A549 (cell line): Measurements from ENCODE around the gene MTPN. TPM values are rescaled to one million over a fixed set of nuclear protein-coding genes. Genes with fewer than 3 reads are reported as not detected.

Experiments
- ATAC-seq, 2 experiments: fragments of 200-7000 bp in 1 of 2; fragments of >200 bp in 1 of 2; cut with Nextera tagmentation in 1 of 2; cut with Tn5 transposase in 1 of 2; 3 replicates each; pipeline versions ENCODE4 v1.8.0 to v1.9.1; 2018 to 2020; ENCODE audit warnings: mild to moderate bottlenecking in 1 of 2, moderate library complexity in 1 of 2
- CTCF ChIA-PET: fragments of 300-600 bp; sonication (Branson Sonifier 250); formaldehyde crosslinking; extraction: SDS; loops from one replicate; lab custom pipeline; 2021; ENCODE audit warnings: antibody characterized with exemption, inconsistent platforms; lab: Yijun Ruan, JAX
- POLR2A ChIA-PET: fragments of 350-600 bp; formaldehyde crosslinking; extraction: SDS; loops from one replicate; lab custom pipeline; 2021; ENCODE audit warnings: antibody characterized with exemption, inconsistent platforms; lab: Yijun Ruan, JAX
- DNase-seq, 2 experiments: peaks; one replicate each; pipeline versions ENCODE4 v3.0.0 to v3.0.0-alpha.2; 2011 to 2016; ENCODE audit warnings: low read depth in 1 of 2, low spot score in 1 of 2
- FAIRE-seq: peaks from 2 replicates; lab custom pipeline; 2011; peaks lifted over from hg19 to GRCh38; lab: Jason Lieb, UNC
- H3K27ac ChIP-seq, 2 experiments: fragments of >200 bp; sonication (Bioruptor Twin); formaldehyde crosslinking; 3 replicates each; pipeline ENCODE4 v1.5.1; 2016 to 2017
- H3K4me1 ChIP-seq: fragments of >200 bp; sonication (Bioruptor Twin); formaldehyde crosslinking; 3 replicates; pipeline ENCODE4 v1.6.1; 2016
- H3K4me2 ChIP-seq: fragments of >200 bp; sonication (Bioruptor Twin); formaldehyde crosslinking; 3 replicates; pipeline ENCODE4 v1.6.1; 2016
- H3K4me3 ChIP-seq: fragments of >200 bp; sonication (Bioruptor Twin); formaldehyde crosslinking; 3 replicates; pipeline ENCODE4 v1.5.1; 2016
- H3K9me3 ChIP-seq: fragments of >200 bp; sonication (Bioruptor Twin); formaldehyde crosslinking; 3 replicates; pipeline ENCODE4 v1.6.1; 2016
- EHF ChIP-seq: fragments of 250-450 bp; sonication (Bioruptor Pico); IDR thresholded peaks from 2 replicates; pipeline ENCODE4 v1.5.0; 2020; ENCODE audit warnings: mild to moderate bottlenecking
- ESRRA ChIP-seq: fragments of 150-350 bp; IDR thresholded peaks from 2 replicates; pipeline ENCODE4 v1.6.1; 2014; ENCODE audit warnings: mild to moderate bottlenecking, low read length, borderline replicate concordance
- FOXS1 ChIP-seq: fragments of 250-450 bp; sonication (Bioruptor Pico); IDR thresholded peaks from 2 replicates; pipeline ENCODE4 v1.5.0; 2020; ENCODE audit warnings: mild to moderate bottlenecking, moderate library complexity
- MYC ChIP-seq: IDR thresholded peaks from 2 replicates; pipeline ENCODE4 v1.6.1; 2012; ENCODE audit warnings: mild to moderate bottlenecking, inconsistent platforms, low read length, improper control_type of control experiment, borderline replicate concordance
- RFX5 ChIP-seq: fragments of 450-650 bp; IDR thresholded peaks from 2 replicates; pipeline ENCODE4 v1.7.1; 2014; ENCODE audit warnings: antibody characterized with exemption, mild to moderate bottlenecking, moderate library complexity
- SMC3 ChIP-seq: fragments of >200 bp; sonication (Bioruptor Twin); formaldehyde crosslinking; IDR thresholded peaks from 3 replicates; pipeline ENCODE4 v1.6.1; 2018; ENCODE audit warnings: inconsistent platforms
- WGBS: methylation state at CpG from one replicate; pipeline ENCODE4 v1.1.6; 2017; ENCODE audit errors: missing lambda C conversion rate; 5-methylcytosine and 5-hydroxymethylcytosine counted together
- polyA plus RNA-seq, 4 experiments: library from polyadenylated mRNA; depleted of rRNA in 3 of 4; stranded (reverse); fragments of >200 nt; fragmentation: RNase III in 1 of 4; extraction: RNeasy Plus Mini Kit Qiagen cat#74134 plus additional on column Dnase treatment in 1 of 4; gene quantifications; 2 replicates in 3 of 4; 3 replicates in 1 of 4; pipeline ENCODE4 v1.2.3, GENCODE V29; 2011 to 2017
- TF ChIP-seq, protein P1 (sequence below): IDR thresholded peaks from 2 replicates; pipeline ENCODE4 v1.6.1; 2012
- TF ChIP-seq, protein P2 (sequence below): IDR thresholded peaks from 2 replicates; pipeline ENCODE4 v1.6.1; 2012; ENCODE audit warnings: low read depth, borderline replicate concordance
- TF ChIP-seq, protein P3 (sequence below): fragments of >200 bp; sonication (Bioruptor Twin); formaldehyde crosslinking; IDR thresholded peaks from 3 replicates; pipeline ENCODE4 v1.5.1; 2016
- TF ChIP-seq, protein P4 (sequence below): fragments of >200 bp; sonication (Bioruptor Twin); formaldehyde crosslinking; IDR thresholded peaks from 3 replicates; pipeline ENCODE4 v1.6.1; 2016

Gene MTPN
- polyA plus RNA-seq, 2 of the 4 experiments (the other 2 are of a cell fraction), result 147 to 206 TPM

DNA sequence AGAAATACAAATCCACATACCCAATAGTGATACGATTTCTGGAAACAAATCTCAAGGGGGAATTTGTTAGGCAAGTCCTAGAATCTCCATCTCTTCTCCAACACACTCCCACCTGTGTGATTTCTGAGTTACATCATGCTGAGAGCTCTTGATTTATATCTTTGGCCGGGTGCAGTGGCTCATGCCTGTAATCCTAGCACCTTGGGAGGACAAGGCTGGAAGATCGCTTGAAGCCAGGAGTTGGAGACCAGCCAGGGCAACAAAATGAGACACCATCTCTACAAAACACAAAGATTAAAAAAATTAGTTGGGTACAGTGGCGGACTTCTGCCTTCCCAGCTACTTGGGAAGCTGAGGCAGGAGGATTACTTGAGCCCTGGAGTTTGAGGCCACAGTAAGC lies 1.5 kb upstream of the MTPN start:
- Histone ChIP-seq H3K4me1 (peaks cover 13% of the 10 kb centered on the region), H3K9me3 (no peaks in the 10 kb centered on the region), H3K27ac (no peak overlapping the region), H3K4me3 (no peak overlapping the region), H3K4me2 (no peak overlapping the region)
- DNase-seq (no peak), FAIRE-seq (no peak), ATAC-seq (no peak)
- ChIA-PET CTCF (interaction anchor here (0.5 to 1.7 kb wide), 2 partner anchors 11 to 622 kb away, joined by 3 to 4 read pairs; no protein-coding TSS in a partner anchor), POLR2A (no interaction called here)
- 73% methylated on average over 4 of the region's 4 CpGs for WGBS
- TF ChIP-seq, protein P1, sequence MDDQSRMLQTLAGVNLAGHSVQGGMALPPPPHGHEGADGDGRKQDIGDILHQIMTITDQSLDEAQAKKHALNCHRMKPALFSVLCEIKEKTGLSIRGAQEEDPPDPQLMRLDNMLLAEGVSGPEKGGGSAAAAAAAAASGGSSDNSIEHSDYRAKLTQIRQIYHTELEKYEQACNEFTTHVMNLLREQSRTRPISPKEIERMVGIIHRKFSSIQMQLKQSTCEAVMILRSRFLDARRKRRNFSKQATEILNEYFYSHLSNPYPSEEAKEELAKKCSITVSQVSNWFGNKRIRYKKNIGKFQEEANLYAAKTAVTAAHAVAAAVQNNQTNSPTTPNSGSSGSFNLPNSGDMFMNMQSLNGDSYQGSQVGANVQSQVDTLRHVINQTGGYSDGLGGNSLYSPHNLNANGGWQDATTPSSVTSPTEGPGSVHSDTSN, result no peak
- no peak for TF ChIP-seq FOXS1 (CRISPR knock-in tag)

DNA sequence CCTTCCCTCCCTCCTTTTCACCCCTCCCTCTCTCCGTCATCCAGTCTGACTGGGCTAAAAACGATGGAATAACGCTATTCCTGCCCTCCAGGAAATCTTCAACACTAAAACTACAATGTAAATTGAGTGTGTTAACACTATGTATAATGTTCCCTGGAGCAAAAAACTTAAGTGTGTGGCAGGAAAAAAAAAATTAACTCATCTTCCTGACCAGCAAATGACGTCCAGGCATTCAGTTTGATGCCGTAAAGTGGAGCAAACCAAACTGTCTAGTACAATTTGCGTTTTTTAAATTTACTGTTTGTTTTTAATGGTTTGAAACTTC lies 545 bp upstream of the MTPN start:
- WGBS, result 9% methylated on average over 6 of the region's 6 CpGs
- ChIA-PET POLR2A (interaction anchor here (1.7 kb wide), 1 partner anchor 315 kb away, joined by 6 read pairs; the partner anchor contains the start of gene STMP1), CTCF (no interaction called here)
- Histone ChIP-seq H3K27ac (peak overlapping the region; percentile 84 to 95), H3K4me2 (peak overlapping the region; percentile 78), H3K4me3 (peak overlapping the region; percentile 75), H3K4me1 (peaks cover 15% of the 10 kb centered on the region), H3K9me3 (no peaks in the 10 kb centered on the region)
- ATAC-seq (peak; percentile 51 to 61), DNase-seq (peak in 1 of 2 experiments; percentile 6), FAIRE-seq (no peak)
- TF ChIP-seq, protein P2, sequence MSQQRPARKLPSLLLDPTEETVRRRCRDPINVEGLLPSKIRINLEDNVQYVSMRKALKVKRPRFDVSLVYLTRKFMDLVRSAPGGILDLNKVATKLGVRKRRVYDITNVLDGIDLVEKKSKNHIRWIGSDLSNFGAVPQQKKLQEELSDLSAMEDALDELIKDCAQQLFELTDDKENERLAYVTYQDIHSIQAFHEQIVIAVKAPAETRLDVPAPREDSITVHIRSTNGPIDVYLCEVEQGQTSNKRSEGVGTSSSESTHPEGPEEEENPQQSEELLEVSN, result peak; percentile 33; the same call in 1 of the 2 replicates
- TF ChIP-seq EHF, result no peak

DNA sequence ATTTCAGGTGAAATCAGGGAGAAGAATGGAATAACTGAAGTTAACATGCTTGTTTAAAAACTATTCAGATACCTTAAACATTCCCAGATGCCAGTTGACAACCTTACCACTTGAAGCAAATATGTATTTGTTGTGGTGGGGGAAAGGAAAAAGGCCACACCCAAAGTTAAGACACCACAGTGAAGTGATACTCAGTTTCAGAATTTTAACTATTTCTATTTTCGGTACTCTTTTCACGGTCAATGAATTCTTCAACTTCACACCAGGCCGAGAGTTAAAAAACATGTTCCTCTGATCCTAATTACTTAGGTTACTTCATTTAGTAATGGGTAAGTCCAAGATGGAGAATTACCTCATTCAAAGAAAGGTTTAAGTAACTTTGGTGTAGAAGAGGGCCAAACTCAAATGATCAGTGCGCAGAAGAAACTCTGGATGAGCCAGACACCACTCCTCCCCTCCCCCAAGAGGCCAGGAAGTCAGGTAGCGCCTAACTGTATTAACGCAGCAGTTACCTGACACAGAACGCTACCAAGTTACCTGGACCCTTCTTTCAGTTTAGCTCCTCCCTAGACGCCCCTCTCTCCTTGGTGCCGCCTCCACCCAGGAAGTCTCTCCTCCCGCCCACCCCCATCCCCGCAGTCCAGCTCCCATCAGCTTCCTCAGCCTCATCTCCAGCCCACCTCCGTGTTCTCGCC lies 700 bp downstream of the MTPN start:
- ATAC-seq (peak; percentile 41 to 60), DNase-seq (peak; percentile 9 to 27), FAIRE-seq (no peak)
- 11% methylated on average over 11 of the region's 13 CpGs for WGBS
- Histone ChIP-seq H3K4me3 (peak overlapping the region; percentile 75), H3K9me3 (no peaks in the 10 kb centered on the region), H3K27ac (peak overlapping the region; percentile 84 to 95), H3K4me1 (peaks cover 18% of the 10 kb centered on the region), H3K4me2 (peak overlapping the region; percentile 88)
- POLR2A ChIA-PET, result interaction anchor here (1.7 kb wide), 1 partner anchor 314 kb away, joined by 6 read pairs; the partner anchor contains the start of gene STMP1
- CTCF ChIA-PET, result no interaction called here
- TF ChIP-seq, protein P3, sequence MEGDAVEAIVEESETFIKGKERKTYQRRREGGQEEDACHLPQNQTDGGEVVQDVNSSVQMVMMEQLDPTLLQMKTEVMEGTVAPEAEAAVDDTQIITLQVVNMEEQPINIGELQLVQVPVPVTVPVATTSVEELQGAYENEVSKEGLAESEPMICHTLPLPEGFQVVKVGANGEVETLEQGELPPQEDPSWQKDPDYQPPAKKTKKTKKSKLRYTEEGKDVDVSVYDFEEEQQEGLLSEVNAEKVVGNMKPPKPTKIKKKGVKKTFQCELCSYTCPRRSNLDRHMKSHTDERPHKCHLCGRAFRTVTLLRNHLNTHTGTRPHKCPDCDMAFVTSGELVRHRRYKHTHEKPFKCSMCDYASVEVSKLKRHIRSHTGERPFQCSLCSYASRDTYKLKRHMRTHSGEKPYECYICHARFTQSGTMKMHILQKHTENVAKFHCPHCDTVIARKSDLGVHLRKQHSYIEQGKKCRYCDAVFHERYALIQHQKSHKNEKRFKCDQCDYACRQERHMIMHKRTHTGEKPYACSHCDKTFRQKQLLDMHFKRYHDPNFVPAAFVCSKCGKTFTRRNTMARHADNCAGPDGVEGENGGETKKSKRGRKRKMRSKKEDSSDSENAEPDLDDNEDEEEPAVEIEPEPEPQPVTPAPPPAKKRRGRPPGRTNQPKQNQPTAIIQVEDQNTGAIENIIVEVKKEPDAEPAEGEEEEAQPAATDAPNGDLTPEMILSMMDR, result no peak
- TF ChIP-seq MYC, result no peak

DNA sequence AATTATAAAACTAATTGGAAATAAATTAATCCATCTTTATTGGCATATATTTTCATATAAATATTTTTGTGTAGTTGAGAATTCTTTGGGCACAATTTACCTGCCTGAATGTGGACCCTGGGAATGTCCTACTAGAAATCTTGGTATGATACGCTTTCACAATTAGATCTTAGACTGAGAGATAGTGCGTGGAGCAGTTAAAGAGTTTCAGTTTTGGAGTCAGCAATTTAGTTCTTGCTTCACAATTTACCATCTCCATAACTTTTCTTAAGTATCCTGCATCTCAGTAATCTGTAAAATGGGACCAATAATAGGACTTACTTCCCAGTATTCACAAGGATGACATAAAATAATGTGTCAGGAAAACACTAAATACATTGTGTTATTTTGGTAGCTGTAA lies 2.0 kb downstream of the MTPN start:
- H3K4me3 ChIP-seq, result peak overlapping the region; percentile 75; the same call in 1 of the 3 replicates
- no peak for FAIRE-seq
- peaks cover 18% of the 10 kb centered on the region for H3K4me1 ChIP-seq
- DNase-seq, result no peak
- H3K9me3 ChIP-seq, result no peaks in the 10 kb centered on the region
- ATAC-seq, result no peak
- ChIA-PET POLR2A (no interaction called here), CTCF (no interaction called here)
- H3K27ac ChIP-seq, result no peak overlapping the region
- TF ChIP-seq, protein P3, result no peak
- TF ChIP-seq RFX5, result no peak
- no peak for TF ChIP-seq ESRRA
- no peak for TF ChIP-seq SMC3
- TF ChIP-seq MYC, result no peak
- TF ChIP-seq, protein P4, sequence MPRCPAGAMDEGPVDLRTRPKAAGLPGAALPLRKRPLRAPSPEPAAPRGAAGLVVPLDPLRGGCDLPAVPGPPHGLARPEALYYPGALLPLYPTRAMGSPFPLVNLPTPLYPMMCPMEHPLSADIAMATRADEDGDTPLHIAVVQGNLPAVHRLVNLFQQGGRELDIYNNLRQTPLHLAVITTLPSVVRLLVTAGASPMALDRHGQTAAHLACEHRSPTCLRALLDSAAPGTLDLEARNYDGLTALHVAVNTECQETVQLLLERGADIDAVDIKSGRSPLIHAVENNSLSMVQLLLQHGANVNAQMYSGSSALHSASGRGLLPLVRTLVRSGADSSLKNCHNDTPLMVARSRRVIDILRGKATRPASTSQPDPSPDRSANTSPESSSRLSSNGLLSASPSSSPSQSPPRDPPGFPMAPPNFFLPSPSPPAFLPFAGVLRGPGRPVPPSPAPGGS, result no peak
- TF ChIP-seq, all 56 proteins: peak for 0
- WGBS, result 92% methylated on average over 2 of the region's 2 CpGs
- H3K4me2 ChIP-seq, result peak overlapping the region; percentile 88
